Panc1 (cell line): ENCODE measurements around the gene ITM2B. TPM values are rescaled to one million over a fixed set of nuclear protein-coding genes. Genes with fewer than 3 reads are reported as not detected.

Experiments used
- ATAC-seq: fragments of 200-7000 bp; cut with Tn5 transposase; 2 replicates; pipeline ENCODE4 v1.9.1; 2020; ENCODE audit warnings: mild to moderate bottlenecking, moderate library complexity
- BruUV-seq: library from RNA; stranded (reverse); fragments of 400-500 nt; replicated peaks from 2 replicates; lab custom pipeline; 2021; lab: Mats Ljungman, UMichigan
- CTCF ChIA-PET: fragments of 300-600 bp; sonication (Branson Sonifier 250); formaldehyde crosslinking; loops from one replicate; lab custom pipeline; 2022; ENCODE audit warnings: antibody characterized with exemption; lab: Charles Lee
- POLR2A ChIA-PET: fragments of 300-600 bp; sonication (Branson Sonifier 250); formaldehyde crosslinking; loops from one replicate; lab custom pipeline; 2022; ENCODE audit warnings: antibody characterized with exemption; lab: Charles Lee
- DNase-seq: peaks from one replicate; pipeline ENCODE4 v3.0.0-alpha.2; 2010; ENCODE audit warnings: low read depth, low spot score
- H3K27ac ChIP-seq: 2 replicates; pipeline ENCODE4 v1.5.1; 2011; ENCODE audit warnings: mild to moderate bottlenecking, low read length, inconsistent platforms
- H3K27me3 ChIP-seq: fragments of 200-500 bp; sonication (Bioruptor generic); 2 replicates; pipeline ENCODE4 v1.6.0; 2014; ENCODE audit warnings: low read length, inconsistent platforms; ENCODE audit not compliant: control insufficient read depth, insufficient read depth
- H3K36me3 ChIP-seq: fragments of 200-500 bp; sonication (Bioruptor generic); 2 replicates; pipeline ENCODE4 v1.5.1; 2014; ENCODE audit warnings: inconsistent platforms, mild to moderate bottlenecking, low read length, moderate library complexity; ENCODE audit not compliant: control insufficient read depth, insufficient read depth
- H3K4me1 ChIP-seq: 2 replicates; pipeline ENCODE4 v1.5.1; 2011; ENCODE audit warnings: inconsistent platforms, mild to moderate bottlenecking, low read length, moderate library complexity; ENCODE audit not compliant: control insufficient read depth, insufficient read depth
- H3K4me3 ChIP-seq, 2 experiments: 2 replicates each; pipeline ENCODE4 v1.5.1; 2011 to 2012; ENCODE audit warnings: low read depth in 2 of 2, low read length in 2 of 2, mild to moderate bottlenecking in 2 of 2, inconsistent platforms in 1 of 2, moderate library complexity in 1 of 2
- H3K9me3 ChIP-seq: fragments of 200-500 bp; sonication (Bioruptor generic); 2 replicates; pipeline ENCODE4 v1.5.1; 2014; ENCODE audit warnings: low read depth, mild to moderate bottlenecking, inconsistent platforms, low read length, moderate library complexity; ENCODE audit not compliant: control insufficient read depth, insufficient read depth
- CTCF ChIP-seq: fragments of 450-650 bp; IDR thresholded peaks from 2 replicates; pipeline ENCODE4 v1.5.1; 2017; ENCODE audit warnings: mild to moderate bottlenecking
- POLR2AphosphoS5 ChIP-seq: IDR thresholded peaks from 2 replicates; pipeline ENCODE4 v1.6.1; 2012; ENCODE audit warnings: mild to moderate bottlenecking, low read depth, low read length, moderate library complexity
- REST ChIP-seq, 2 experiments: IDR thresholded peaks; 2 replicates each; pipeline ENCODE4 v1.6.1; 2011 to 2012; ENCODE audit warnings: low read depth in 2 of 2, control low read depth in 1 of 2, low read length in 1 of 2, mild to moderate bottlenecking in 1 of 2, moderate library complexity in 1 of 2; ENCODE audit not compliant: insufficient read depth in 1 of 2
- SIN3A ChIP-seq: IDR thresholded peaks from 2 replicates; pipeline ENCODE4 v1.6.1; 2012; ENCODE audit warnings: low read depth, mild to moderate bottlenecking, low read length, moderate library complexity, borderline replicate concordance; ENCODE audit not compliant: insufficient read depth
- TCF7L2 ChIP-seq: IDR thresholded peaks from 2 replicates; pipeline ENCODE4 v1.6.1; 2011; ENCODE audit warnings: mild to moderate bottlenecking, low read depth, low read length, inconsistent platforms
- in situ Hi-C: cut with HindIII; loops from 2 replicates; pipeline ENCODE4 v1.10.0; 2016; ENCODE audit warnings: low sequenced_read_pairs, low pct_unique_long_range_greater_than_20kb
- intact Hi-C: fragments of 100-400 bp; cut with micrococcal nuclease; formaldehyde crosslinking; loops from one replicate; pipeline ENCODE4 v1.10.0; 2022; ENCODE audit not compliant: unreplicated experiment
- total RNA-seq: library from RNA; stranded (reverse); gene quantifications from one replicate; pipeline ENCODE4 v1.2.1, GENCODE V29; 2021; ENCODE audit not compliant: unreplicated experiment

Gene ITM2B
- total RNA-seq, 1 experiment from 2014 or later, result 156 TPM

GRCh38 chr13:48296528-48296927 lies 63.5 kb downstream of the ITM2B start:
- no peaks in the 10 kb centered on the region for H3K27me3 ChIP-seq
- no peak for DNase-seq
- CTCF ChIA-PET, result no interaction called here
- no peak overlapping the region for H3K27ac ChIP-seq
- BruUV-seq, result no TSS peak
- no peaks in the 10 kb centered on the region for H3K9me3 ChIP-seq
- no peaks in the 10 kb centered on the region for H3K4me1 ChIP-seq
- POLR2A ChIA-PET, result no interaction called here
- TF ChIP-seq SIN3A, result no peak
- no peak for TF ChIP-seq REST (IDR thresholded peaks at IDR 0.05; ENCODE audit: insufficient read depth in 1 of 2, low read depth in 2 of 2, low read length in 1 of 2)
- no peak for TF ChIP-seq TCF7L2
- TF ChIP-seq CTCF, result no peak
- no peak for TF ChIP-seq POLR2AphosphoS5
- in situ Hi-C loops, result no loop called here
- no peaks in the 10 kb centered on the region for H3K36me3 ChIP-seq
- intact Hi-C loops, result no loop called here
- no peak overlapping the region for H3K4me3 ChIP-seq
- no peak for ATAC-seq

- BruUV-seq, result no TSS peak
- POLR2A ChIA-PET, result no interaction called here
- no peaks in the 10 kb centered on the region for H3K9me3 ChIP-seq
- no peak overlapping the region for H3K4me3 ChIP-seq
- CTCF ChIA-PET, result no interaction called here
- ATAC-seq, result no peak
- no peak for DNase-seq
- H3K27me3 ChIP-seq, result no peaks in the 10 kb centered on the region
- in situ Hi-C loops, result no loop called here
- no peak overlapping the region for H3K27ac ChIP-seq
- no peak for TF ChIP-seq TCF7L2
- no peak for TF ChIP-seq POLR2AphosphoS5
- TF ChIP-seq CTCF, result no peak
- no peak for TF ChIP-seq SIN3A
- TF ChIP-seq REST (IDR thresholded peaks at IDR 0.05; ENCODE audit: insufficient read depth in 1 of 2, low read depth in 2 of 2, low read length in 1 of 2), result no peak
- H3K36me3 ChIP-seq, result no peaks in the 10 kb centered on the region
- no peaks in the 10 kb centered on the region for H3K4me1 ChIP-seq
- intact Hi-C loops, result no loop called here
Observed at GRCh38 chr13:48297131-48297786, 64.3 kb downstream of the ITM2B start.
